ENCODE measurements around the gene C4orf33. TPM values are rescaled to one million over a fixed set of nuclear protein-coding genes. Genes with fewer than 3 reads are reported as not detected.
"Not testable (repeated sequence)": the region's sequence is repeated elsewhere in the genome, so short reads cannot be mapped to it uniquely, and the experiment has no call there.

C4orf33 gene
- 3.6 TPM for polyA plus RNA-seq (2012; ENCODE audit: insufficient read depth, insufficient read length, low read depth)

GRCh38 chr4:129095811-129096454 is at the start of gene C4orf33:
Gene C4orf33, plus strand, starts transcription at chr4:129096152. Its CDS starts 6,459 bp downstream, at chr4:129102611.
- Histone ChIP-seq H3K4me1 (peaks cover 6% of the 10 kb centered on the region), H3K36me3 (no peaks in the 10 kb centered on the region), H3K9me3 (no peaks in the 10 kb centered on the region; the same call in 1 of the 2 replicates), H3K27me3 (no peaks in the 10 kb centered on the region), H3K4me3 (ENCODE audit: low read depth, low read length) (peak within 1 kb of the TSS; percentile 73)
- TF ChIP-seq CTCF (IDR thresholded peaks at IDR 0.05; ENCODE audit: low read depth, low read length): no peak
- DNase-seq: peak; percentile 72

- H3K36me3 ChIP-seq: peaks cover 27% of the 10 kb centered on the region
- H3K4me1 ChIP-seq: no peaks in the 10 kb centered on the region
- H3K9me3 ChIP-seq: no peaks in the 10 kb centered on the region; the same call in 1 of the 2 replicates
- H3K27me3 ChIP-seq: no peaks in the 10 kb centered on the region
- H3K4me3 ChIP-seq (ENCODE audit: low read depth, low read length): no peak overlapping the region
- TF ChIP-seq CTCF (IDR thresholded peaks at IDR 0.05; ENCODE audit: low read depth, low read length): no peak
- no peak for DNase-seq
Observed at GRCh38 chr4:129059028-129059427, 36.9 kb upstream of the C4orf33 start.

- H3K36me3 ChIP-seq: peaks cover 27% of the 10 kb centered on the region
- no peak for TF ChIP-seq CTCF (IDR thresholded peaks at IDR 0.05; ENCODE audit: low read depth, low read length)
- H3K9me3 ChIP-seq: no peaks in the 10 kb centered on the region
- no peak overlapping the region for H3K4me3 ChIP-seq (ENCODE audit: low read depth, low read length)
- DNase-seq: no peak
- H3K4me1 ChIP-seq: no peaks in the 10 kb centered on the region
- H3K27me3 ChIP-seq: no peaks in the 10 kb centered on the region
Observed at GRCh38 chr4:129062580-129062979, 33.4 kb upstream of the C4orf33 start.

GRCh38 chr4:129063640-129064039 is 32.3 kb upstream of the C4orf33 start:
- no peaks in the 10 kb centered on the region for H3K9me3 ChIP-seq

GRCh38 chr4:129064717-129065116 is 31.2 kb upstream of the C4orf33 start:
- H3K36me3 ChIP-seq: peaks cover 27% of the 10 kb centered on the region
- no peaks in the 10 kb centered on the region for H3K27me3 ChIP-seq
- H3K4me3 ChIP-seq (ENCODE audit: low read depth, low read length): no peak overlapping the region
- no peak for TF ChIP-seq CTCF (IDR thresholded peaks at IDR 0.05; ENCODE audit: low read depth, low read length)
- H3K9me3 ChIP-seq: no peaks in the 10 kb centered on the region
- DNase-seq: no peak
- no peaks in the 10 kb centered on the region for H3K4me1 ChIP-seq

More at GRCh38 chr4:129063640-129064039, 32.3 kb upstream of the C4orf33 start:
- Histone ChIP-seq H3K36me3 (peaks cover 27% of the 10 kb centered on the region), H3K4me1 (no peaks in the 10 kb centered on the region), H3K27me3 (no peaks in the 10 kb centered on the region), H3K4me3 (ENCODE audit: low read depth, low read length) (no peak overlapping the region)
- DNase-seq: no peak
- TF ChIP-seq CTCF (IDR thresholded peaks at IDR 0.05; ENCODE audit: low read depth, low read length): no peak

GRCh38 chr4:129069537-129069936 is 26.4 kb upstream of the C4orf33 start:
- not testable (repeated sequence) for DNase-seq; H3K4me1 ChIP-seq; H3K27me3 ChIP-seq; H3K4me3 ChIP-seq (ENCODE audit: low read depth, low read length); H3K9me3 ChIP-seq
- H3K36me3 ChIP-seq: peaks cover 26% of the 10 kb centered on the region

All from BE2C (cell line).